ENCODE data around the gene ALPP.

Gene ALPP

DNA sequence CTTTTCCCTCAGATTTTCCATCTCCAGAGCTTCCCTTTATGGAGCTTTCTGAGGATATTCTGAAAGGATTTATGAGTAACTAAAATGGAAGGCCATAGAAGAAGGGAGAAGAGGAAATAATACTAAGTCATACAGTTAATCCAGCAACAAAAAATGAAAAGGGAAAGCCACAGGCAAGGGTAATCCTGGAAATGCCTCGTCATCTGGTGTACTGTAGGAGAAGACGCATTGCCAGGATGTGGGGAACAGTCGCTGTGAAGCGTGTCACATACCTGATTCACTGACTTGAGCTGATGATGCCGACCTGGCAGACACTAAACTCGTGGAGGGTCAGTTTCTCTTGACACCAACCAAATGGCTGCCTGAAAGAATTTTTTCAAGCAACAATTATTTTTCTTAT lies 34.7 kb upstream of the ALPP start:
- H3K4me3 ChIP-seq (ENCODE audit: control insufficient read depth, low read depth, low read length) = no peak overlapping the region
- TF ChIP-seq, protein P1, sequence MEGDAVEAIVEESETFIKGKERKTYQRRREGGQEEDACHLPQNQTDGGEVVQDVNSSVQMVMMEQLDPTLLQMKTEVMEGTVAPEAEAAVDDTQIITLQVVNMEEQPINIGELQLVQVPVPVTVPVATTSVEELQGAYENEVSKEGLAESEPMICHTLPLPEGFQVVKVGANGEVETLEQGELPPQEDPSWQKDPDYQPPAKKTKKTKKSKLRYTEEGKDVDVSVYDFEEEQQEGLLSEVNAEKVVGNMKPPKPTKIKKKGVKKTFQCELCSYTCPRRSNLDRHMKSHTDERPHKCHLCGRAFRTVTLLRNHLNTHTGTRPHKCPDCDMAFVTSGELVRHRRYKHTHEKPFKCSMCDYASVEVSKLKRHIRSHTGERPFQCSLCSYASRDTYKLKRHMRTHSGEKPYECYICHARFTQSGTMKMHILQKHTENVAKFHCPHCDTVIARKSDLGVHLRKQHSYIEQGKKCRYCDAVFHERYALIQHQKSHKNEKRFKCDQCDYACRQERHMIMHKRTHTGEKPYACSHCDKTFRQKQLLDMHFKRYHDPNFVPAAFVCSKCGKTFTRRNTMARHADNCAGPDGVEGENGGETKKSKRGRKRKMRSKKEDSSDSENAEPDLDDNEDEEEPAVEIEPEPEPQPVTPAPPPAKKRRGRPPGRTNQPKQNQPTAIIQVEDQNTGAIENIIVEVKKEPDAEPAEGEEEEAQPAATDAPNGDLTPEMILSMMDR (IDR thresholded peaks at IDR 0.05; ENCODE audit: control insufficient read depth, insufficient read depth, low read depth, low read length, missing control alignments) = no peak
- DNase-seq (ENCODE audit: low read depth) = no peak

DNA sequence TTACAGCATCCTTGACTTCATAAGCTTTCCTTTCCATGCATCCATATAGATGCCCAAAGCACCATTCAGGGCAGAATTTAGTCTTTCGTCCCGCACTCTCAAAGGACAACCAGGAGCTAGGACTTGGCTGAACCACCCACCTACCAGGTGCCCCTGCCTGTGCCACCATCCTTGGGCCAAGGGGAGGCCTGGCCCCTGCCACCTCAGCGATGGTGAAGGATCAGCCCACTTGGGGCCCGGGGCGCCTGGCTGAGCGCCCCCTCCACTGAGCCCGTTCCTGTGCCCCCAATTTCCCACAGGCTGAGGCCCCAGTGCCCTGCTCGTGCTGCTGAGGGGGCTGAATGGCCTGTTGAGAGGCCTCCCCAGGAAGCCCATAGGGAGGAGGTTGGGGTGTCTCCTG lies 33.3 kb upstream of the ALPP start:
- no peak overlapping the region for H3K4me3 ChIP-seq (ENCODE audit: control insufficient read depth, low read depth, low read length)
- no peak for DNase-seq (ENCODE audit: low read depth)
- TF ChIP-seq, protein P1 (IDR thresholded peaks at IDR 0.05; ENCODE audit: control insufficient read depth, insufficient read depth, low read depth, low read length, missing control alignments) = no peak

- H3K4me3 ChIP-seq (ENCODE audit: control insufficient read depth, low read depth, low read length) = no peak overlapping the region
- TF ChIP-seq, protein P1 (IDR thresholded peaks at IDR 0.05; ENCODE audit: control insufficient read depth, insufficient read depth, low read depth, low read length, missing control alignments) = no peak
These were observed 31.2 kb upstream of the ALPP start for GRCh38 chr2:232347369-232347768.

DNA sequence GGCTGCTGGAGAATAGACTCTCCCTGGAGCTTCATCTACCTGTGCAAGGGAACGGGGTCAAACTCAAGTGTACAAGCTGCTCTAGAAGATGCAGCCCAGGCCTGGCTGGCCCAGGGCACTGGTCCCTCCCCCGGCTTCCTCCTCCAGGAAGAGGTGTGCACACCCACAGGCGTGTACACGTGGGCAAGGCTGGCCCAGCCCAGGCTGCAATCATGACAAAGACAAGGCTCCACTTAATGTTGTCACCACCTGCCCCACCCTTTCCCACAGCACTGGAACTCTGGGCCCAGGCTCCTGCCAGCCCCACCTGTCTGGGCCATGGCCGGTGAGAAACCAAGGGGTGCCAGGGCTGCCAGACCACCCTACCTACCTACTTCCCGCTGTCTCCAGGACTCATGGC lies 29.6 kb upstream of the ALPP start:
- no peak for DNase-seq (ENCODE audit: low read depth)
- H3K4me3 ChIP-seq (ENCODE audit: control insufficient read depth, low read depth, low read length) = no peak overlapping the region
- TF ChIP-seq, protein P1 (IDR thresholded peaks at IDR 0.05; ENCODE audit: control insufficient read depth, insufficient read depth, low read depth, low read length, missing control alignments) = no peak

More at GRCh38 chr2:232347369-232347768, 31.2 kb upstream of the ALPP start:
- DNase-seq (ENCODE audit: low read depth) = no peak

DNA sequence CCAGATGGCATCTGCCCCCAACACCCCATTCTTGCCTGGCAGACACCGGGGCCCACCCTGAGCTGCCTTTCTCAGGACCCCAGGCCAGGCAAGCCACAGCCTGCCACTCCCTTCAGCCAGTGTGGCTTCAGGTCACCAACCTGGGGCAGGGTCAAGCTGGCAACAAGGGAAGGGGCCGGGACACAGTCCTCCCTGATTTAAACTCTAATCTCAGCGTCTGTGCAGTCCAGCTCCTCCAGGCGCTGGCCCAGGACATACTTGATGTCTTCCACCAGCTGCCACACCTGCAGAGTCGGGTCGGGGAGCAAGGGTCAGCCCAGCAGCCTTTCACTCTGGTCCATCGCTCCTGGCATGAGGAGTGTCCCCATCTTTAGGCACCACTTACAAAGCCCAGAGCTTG lies 29.0 kb upstream of the ALPP start:
- H3K4me3 ChIP-seq (ENCODE audit: control insufficient read depth, low read depth, low read length) = no peak overlapping the region
- no peak for DNase-seq (ENCODE audit: low read depth)
- TF ChIP-seq, protein P1 (IDR thresholded peaks at IDR 0.05; ENCODE audit: control insufficient read depth, insufficient read depth, low read depth, low read length, missing control alignments) = no peak

DNA sequence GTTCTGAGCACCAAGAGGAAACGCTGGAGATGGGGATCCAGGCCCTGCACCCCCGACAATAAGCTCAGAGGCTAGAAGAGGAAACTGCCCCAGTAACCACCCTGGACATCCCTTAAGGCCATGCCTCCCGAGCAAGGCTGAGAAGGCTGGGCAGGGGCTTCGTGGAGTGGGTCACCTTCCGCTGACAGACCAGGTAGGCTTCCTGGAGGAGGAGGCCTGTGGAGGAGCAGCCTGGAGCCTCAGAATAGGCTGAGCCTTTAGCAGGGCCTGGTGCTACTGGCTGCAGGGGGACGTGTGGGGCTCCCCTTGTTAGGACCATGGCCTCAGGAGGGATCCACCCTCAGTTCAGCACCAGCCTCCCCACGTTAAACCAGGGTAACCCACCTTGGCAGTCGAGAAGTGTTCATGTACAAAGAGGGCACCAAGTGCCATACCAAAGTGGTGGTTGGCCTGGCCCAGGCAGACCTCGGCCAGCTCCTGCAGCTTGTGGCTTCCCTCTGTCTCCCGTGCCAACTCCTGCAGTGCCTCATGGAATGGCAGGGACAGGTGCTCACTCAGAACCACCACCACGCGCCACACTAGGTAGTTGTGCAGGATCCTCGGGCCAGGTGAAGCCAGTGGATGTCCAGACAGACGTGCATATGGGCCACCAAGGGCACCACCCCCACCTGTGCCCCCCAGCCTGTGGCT lies 28.5 kb upstream of the ALPP start:
- TF ChIP-seq, protein P1 (IDR thresholded peaks at IDR 0.05; ENCODE audit: control insufficient read depth, insufficient read depth, low read depth, low read length, missing control alignments) = no peak
- no peak for DNase-seq (ENCODE audit: low read depth)
- no peak overlapping the region for H3K4me3 ChIP-seq (ENCODE audit: control insufficient read depth, low read depth, low read length)

Measured in AG09309 (cell line).